Astrocyte (in vitro differentiated cells and primary cell): ENCODE data around the gene COQ10B. TPM values are rescaled to one million over a fixed set of nuclear protein-coding genes. Genes with fewer than 3 reads are reported as not detected.
A peak's percentile ranks its signal among the peaks of the same experiment; 100 is the strongest.

ENCODE experiments used
- DNase-seq: peaks from one replicate; pipeline ENCODE4 v3.0.0-alpha.2; 2010; ENCODE audit warnings: low read depth
- FAIRE-seq: peaks from 2 replicates; lab custom pipeline; 2011; peaks lifted over from hg19 to GRCh38; lab: Jason Lieb, UNC
- H2AFZ ChIP-seq: 2 replicates; pipeline ENCODE4 v1.6.0; 2012; ENCODE audit warnings: low read depth, low read length, inconsistent platforms
- H3K27ac ChIP-seq: 2 replicates; pipeline ENCODE4 v1.5.1; 2011; ENCODE audit warnings: low read depth, low read length, inconsistent platforms
- H3K27me3 ChIP-seq: 2 replicates; pipeline ENCODE4 v1.6.0; 2011; ENCODE audit warnings: low read length, inconsistent platforms; ENCODE audit not compliant: insufficient read depth
- H3K36me3 ChIP-seq: 2 replicates; pipeline ENCODE4 v1.5.1; 2011; ENCODE audit warnings: low read length, inconsistent platforms; ENCODE audit not compliant: insufficient read depth
- H3K4me1 ChIP-seq: 2 replicates; pipeline ENCODE4 v1.5.1; 2011; ENCODE audit warnings: low read length, inconsistent platforms; ENCODE audit not compliant: insufficient read depth
- H3K4me2 ChIP-seq: 2 replicates; pipeline ENCODE4 v1.6.0; 2012; ENCODE audit warnings: low read length, inconsistent platforms
- H3K4me3 ChIP-seq: 2 replicates; pipeline ENCODE4 v1.5.1; 2011; ENCODE audit warnings: low read depth, mild to moderate bottlenecking, low read length, inconsistent platforms; ENCODE audit not compliant: insufficient read depth
- H3K79me2 ChIP-seq: 2 replicates; pipeline ENCODE4 v1.6.0; 2012; ENCODE audit warnings: mild to moderate bottlenecking, low read length, inconsistent platforms; ENCODE audit not compliant: insufficient read depth
- H3K9ac ChIP-seq: 2 replicates; pipeline ENCODE4 v1.6.0; 2012; ENCODE audit warnings: mild to moderate bottlenecking, low read length, inconsistent platforms
- H3K9me3 ChIP-seq: 2 replicates; pipeline ENCODE4 v1.5.1; 2012; ENCODE audit warnings: low read depth, mild to moderate bottlenecking, low read length, inconsistent platforms; ENCODE audit not compliant: insufficient read depth
- H4K20me1 ChIP-seq: 2 replicates; pipeline ENCODE4 v1.6.0; 2012; ENCODE audit warnings: low read length, inconsistent platforms; ENCODE audit not compliant: insufficient read depth
- H3K27ac Mint-ChIP-seq: one replicate; pipeline ENCODE4 v1.8.0; 2021; ENCODE audit warnings: mild to moderate bottlenecking, mixed read lengths; ENCODE audit not compliant: unreplicated experiment
- H3K27me3 Mint-ChIP-seq: one replicate; pipeline ENCODE4 v1.8.0; 2021; ENCODE audit warnings: low read depth, mixed read lengths; ENCODE audit not compliant: unreplicated experiment
- H3K36me3 Mint-ChIP-seq: one replicate; pipeline ENCODE4 v1.8.0; 2021; ENCODE audit warnings: low read depth, mixed read lengths; ENCODE audit not compliant: unreplicated experiment
- H3K4me1 Mint-ChIP-seq: one replicate; pipeline ENCODE4 v1.8.0; 2021; ENCODE audit warnings: low read depth, mixed read lengths; ENCODE audit not compliant: unreplicated experiment
- H3K4me3 Mint-ChIP-seq: one replicate; pipeline ENCODE4 v1.8.0; 2021; ENCODE audit warnings: mild to moderate bottlenecking, moderate library complexity, mixed read lengths; ENCODE audit not compliant: unreplicated experiment
- H3K9me3 Mint-ChIP-seq: one replicate; pipeline ENCODE4 v1.8.0; 2021; ENCODE audit warnings: mild to moderate bottlenecking, mixed read lengths; ENCODE audit not compliant: unreplicated experiment
- CTCF ChIP-seq: IDR thresholded peaks from 2 replicates; pipeline ENCODE4 v1.5.1; 2011; ENCODE audit warnings: low read depth, mild to moderate bottlenecking, inconsistent platforms, low read length, moderate library complexity; ENCODE audit not compliant: insufficient read depth
- EZH2 ChIP-seq: IDR thresholded peaks from 2 replicates; pipeline ENCODE4 v1.6.1; 2012; ENCODE audit warnings: mild to moderate bottlenecking, low read length, inconsistent platforms; ENCODE audit not compliant: insufficient read depth
- total RNA-seq: library from RNA; stranded (reverse); gene quantifications from 2 replicates; pipeline ENCODE4 v1.2.1, GENCODE V29; 2021

The COQ10B gene
- total RNA-seq, 1 donor from 2014 or later, result 46.0 TPM

GRCh38 chr2:197516393-197516761 is 63.0 kb downstream of the COQ10B start:
- H3K27ac ChIP-seq, result peak overlapping the region; percentile 86
- Mint-ChIP-seq H3K9me3 (no peaks in the 10 kb centered on the region), H3K4me3 (peak overlapping the region; percentile 98), H3K4me1 (peaks cover 9% of the 10 kb centered on the region), H3K27ac (peak overlapping the region; percentile 84), H3K36me3 (no peaks in the 10 kb centered on the region), H3K27me3 (no peaks in the 10 kb centered on the region)
- DNase-seq, result peak; percentile 20
- H3K27me3 ChIP-seq, result no peaks in the 10 kb centered on the region
- FAIRE-seq, result no peak
- peak overlapping the region; percentile 95 for H2AFZ ChIP-seq
- H3K9me3 ChIP-seq, result no peaks in the 10 kb centered on the region
- no peaks in the 10 kb centered on the region for H3K36me3 ChIP-seq
- peaks cover 22% of the 10 kb centered on the region for H4K20me1 ChIP-seq
- peaks cover 8% of the 10 kb centered on the region for H3K4me1 ChIP-seq
- TF ChIP-seq EZH2, result no peak
- no peak for TF ChIP-seq CTCF
- H3K4me2 ChIP-seq, result peak overlapping the region; percentile 91
- H3K4me3 ChIP-seq, result peak overlapping the region; percentile 79
- H3K9ac ChIP-seq, result peak overlapping the region; percentile 95
- peaks cover 57% of the 10 kb centered on the region for H3K79me2 ChIP-seq

- no peaks in the 10 kb centered on the region for H3K27me3 Mint-ChIP-seq
- no peak for FAIRE-seq
- peak overlapping the region; percentile 95 for H3K9ac ChIP-seq
- H3K9me3 ChIP-seq, result no peaks in the 10 kb centered on the region
- H3K27ac Mint-ChIP-seq, result no peak overlapping the region
- H3K4me1 ChIP-seq, result peaks cover 8% of the 10 kb centered on the region
- peak overlapping the region; percentile 79 for H3K4me3 ChIP-seq
- H3K27ac ChIP-seq, result no peak overlapping the region
- H3K4me2 ChIP-seq, result peak overlapping the region; percentile 91
- peaks cover 3% of the 10 kb centered on the region for H3K36me3 Mint-ChIP-seq
- H4K20me1 ChIP-seq, result peaks cover 22% of the 10 kb centered on the region
- no peak for DNase-seq
- TF ChIP-seq CTCF (no peak), EZH2 (no peak)
- peaks cover 65% of the 10 kb centered on the region for H3K79me2 ChIP-seq
- H2AFZ ChIP-seq, result no peak overlapping the region
- no peaks in the 10 kb centered on the region for H3K9me3 Mint-ChIP-seq
- H3K4me3 Mint-ChIP-seq, result peak overlapping the region; percentile 98
- no peaks in the 10 kb centered on the region for H3K27me3 ChIP-seq
- peaks cover 9% of the 10 kb centered on the region for H3K4me1 Mint-ChIP-seq
- no peaks in the 10 kb centered on the region for H3K36me3 ChIP-seq
These were observed 63.8 kb downstream of the COQ10B start for GRCh38 chr2:197517150-197517549.

Other genes starting within 250 kb of the COQ10B start
- 7.2 and 7.8 TPM in 2 replicates for gene ANKRD44, start 142.8 kb upstream of the COQ10B start, total RNA-seq
- gene SF3B1, start 18.5 kb upstream of the COQ10B start, total RNA-seq, result 241 and 253 TPM in 2 replicates
- 292 and 329 TPM in 2 replicates for gene HSPD1, start 46.3 kb downstream of the COQ10B start, total RNA-seq
- gene HSPE1, start 46.8 kb downstream of the COQ10B start, total RNA-seq, result 114 and 139 TPM in 2 replicates
- 30.4 and 31.0 TPM in 2 replicates for gene MOB4, start 62.5 kb downstream of the COQ10B start, total RNA-seq
- gene RFTN2, start 222.0 kb downstream of the COQ10B start, total RNA-seq, result 7.1 and 8.1 TPM in 2 replicates